Transverse colon (tissue), 4 donors: ENCODE data around the gene RPS6KA3. TPM values are rescaled to one million over a fixed set of nuclear protein-coding genes. Genes with fewer than 3 reads are reported as not detected.

ENCODE experiments used
- DNase-seq: peaks from one replicate; pipeline ENCODE4 v3.0.0-alpha.2; 2019
- H3K27ac ChIP-seq, 4 donors: fragments of 200-600 bp; sonication (generic); 2 replicates each; pipeline ENCODE4 v1.5.1; 2016 to 2018; ENCODE audit warnings: inconsistent platforms in 4 of 4
- H3K27me3 ChIP-seq: fragments of 200-600 bp; sonication (generic); 2 replicates; pipeline ENCODE4 v1.5.1; 2017; ENCODE audit warnings: inconsistent platforms
- H3K36me3 ChIP-seq, 4 donors: fragments of 200-600 bp; sonication (generic); 2 replicates each; pipeline ENCODE4 v1.5.1; 2017 to 2019; ENCODE audit warnings: inconsistent platforms in 4 of 4
- H3K4me1 ChIP-seq, 4 donors: fragments of 200-600 bp; sonication (generic); 2 replicates each; pipeline ENCODE4 v1.5.1; 2017 to 2020; ENCODE audit warnings: inconsistent platforms in 4 of 4
- H3K4me3 ChIP-seq, 4 donors: fragments of 200-600 bp; sonication (generic); 1 replicate in 1 of 4; 2 replicates in 3 of 4; pipeline versions ENCODE4 v1.5.1 to v1.6.1; 2017 to 2019; ENCODE audit warnings: inconsistent platforms in 4 of 4
- H3K9me3 ChIP-seq, 2 donors: fragments of 200-600 bp; sonication (generic); 2 replicates each; pipeline ENCODE4 v1.5.1; 2017 to 2019; ENCODE audit warnings: inconsistent platforms in 2 of 2
- EP300 ChIP-seq: sonication (generic); formaldehyde crosslinking; IDR thresholded peaks from one replicate; pipeline ENCODE4 v1.6.1; 2017; ENCODE audit warnings: antibody characterized with exemption, low read depth
- POLR2A ChIP-seq: fragments of 450-650 bp; IDR thresholded peaks from one replicate; pipeline ENCODE4 v1.6.1; 2016; ENCODE audit warnings: antibody characterized with exemption, mild to moderate bottlenecking, moderate library complexity
- POLR2AphosphoS5 ChIP-seq, 3 donors: sonication (generic); formaldehyde crosslinking; IDR thresholded peaks; one replicate each; pipeline ENCODE4 v1.6.1; 2016; ENCODE audit warnings: antibody characterized with exemption in 3 of 3
- WGBS, 2 donors: methylation state at CpG; one replicate each; pipeline ENCODE4 v1.1.5; 2018; ENCODE audit warnings: low coverage in 1 of 2; 5-methylcytosine and 5-hydroxymethylcytosine counted together
- in situ Hi-C, 4 donors: fragments of 200-750 bp; cut with MboI; loops; one replicate each; pipeline versions ENCODE4 v1.15.0 to v1.15.1; 2017; ENCODE audit warnings: low sequenced_read_pairs in 3 of 4, low pct_ligation_motif_present in 1 of 4, low pct_unique_long_range_greater_than_20kb in 1 of 4
- intact Hi-C: fragments of 100-400 bp; cut with DNase I; formaldehyde crosslinking; loops from one replicate; pipeline ENCODE4 v1.15.1; 2023; ENCODE audit warnings: low total_unique reads
- total RNA-seq, 4 donors: library from RNA; depleted of rRNA; stranded (reverse); fragments of >200 nt; gene quantifications; one replicate each; pipeline ENCODE4 v1.1.0, GENCODE V29; 2016
- TF ChIP-seq, protein P1 (sequence below), 5 experiments: fragments of 200-600 bp in 3 of 5; fragments of 450-650 bp in 2 of 5; sonication (generic) in 3 of 5; IDR thresholded peaks; 1 replicate in 2 of 5; 2 replicates in 3 of 5; pipeline ENCODE4 v1.5.1; 2016 to 2017; ENCODE audit warnings: antibody characterized with exemption in 5 of 5, inconsistent platforms in 3 of 5, mild to moderate bottlenecking in 2 of 5, moderate library complexity in 1 of 5

Gene RPS6KA3
- total RNA-seq, 4 donors from 2014 or later = 28.7 to 73.0 (median 49.8) TPM

GRCh38 chrX:20265726-20266681 is 705 bp downstream of the RPS6KA3 start:
- in situ Hi-C loops = loop anchor here in 1 of 4 donors (25.0 kb wide), 1 partner anchor 171 kb away; no protein-coding TSS in a partner anchor
- TF ChIP-seq EP300 = no peak
- no peak for TF ChIP-seq POLR2A
- no peak for TF ChIP-seq POLR2AphosphoS5 (IDR thresholded peaks at IDR 0.05)
- TF ChIP-seq, protein P1, sequence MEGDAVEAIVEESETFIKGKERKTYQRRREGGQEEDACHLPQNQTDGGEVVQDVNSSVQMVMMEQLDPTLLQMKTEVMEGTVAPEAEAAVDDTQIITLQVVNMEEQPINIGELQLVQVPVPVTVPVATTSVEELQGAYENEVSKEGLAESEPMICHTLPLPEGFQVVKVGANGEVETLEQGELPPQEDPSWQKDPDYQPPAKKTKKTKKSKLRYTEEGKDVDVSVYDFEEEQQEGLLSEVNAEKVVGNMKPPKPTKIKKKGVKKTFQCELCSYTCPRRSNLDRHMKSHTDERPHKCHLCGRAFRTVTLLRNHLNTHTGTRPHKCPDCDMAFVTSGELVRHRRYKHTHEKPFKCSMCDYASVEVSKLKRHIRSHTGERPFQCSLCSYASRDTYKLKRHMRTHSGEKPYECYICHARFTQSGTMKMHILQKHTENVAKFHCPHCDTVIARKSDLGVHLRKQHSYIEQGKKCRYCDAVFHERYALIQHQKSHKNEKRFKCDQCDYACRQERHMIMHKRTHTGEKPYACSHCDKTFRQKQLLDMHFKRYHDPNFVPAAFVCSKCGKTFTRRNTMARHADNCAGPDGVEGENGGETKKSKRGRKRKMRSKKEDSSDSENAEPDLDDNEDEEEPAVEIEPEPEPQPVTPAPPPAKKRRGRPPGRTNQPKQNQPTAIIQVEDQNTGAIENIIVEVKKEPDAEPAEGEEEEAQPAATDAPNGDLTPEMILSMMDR (IDR thresholded peaks at IDR 0.05) = no peak
- Histone ChIP-seq H3K4me3 (peak overlapping the region; percentile 60 to 80 (median 68)), H3K9me3 (no peaks in the 10 kb centered on the region), H3K27me3 (no peaks in the 10 kb centered on the region), H3K4me1 (peaks cover 0 to 31% (median 5%) of the 10 kb centered on the region in 4 donors), H3K36me3 (no peaks in the 10 kb centered on the region), H3K27ac (peak overlapping the region; percentile 88 to 94 (median 92))
- DNase-seq = peak; percentile 29
- intact Hi-C loops = no loop called here
- 0 to 59% methylated on average over 7 to 66 of the region's 75 CpGs for WGBS, 2 donors

DNA sequence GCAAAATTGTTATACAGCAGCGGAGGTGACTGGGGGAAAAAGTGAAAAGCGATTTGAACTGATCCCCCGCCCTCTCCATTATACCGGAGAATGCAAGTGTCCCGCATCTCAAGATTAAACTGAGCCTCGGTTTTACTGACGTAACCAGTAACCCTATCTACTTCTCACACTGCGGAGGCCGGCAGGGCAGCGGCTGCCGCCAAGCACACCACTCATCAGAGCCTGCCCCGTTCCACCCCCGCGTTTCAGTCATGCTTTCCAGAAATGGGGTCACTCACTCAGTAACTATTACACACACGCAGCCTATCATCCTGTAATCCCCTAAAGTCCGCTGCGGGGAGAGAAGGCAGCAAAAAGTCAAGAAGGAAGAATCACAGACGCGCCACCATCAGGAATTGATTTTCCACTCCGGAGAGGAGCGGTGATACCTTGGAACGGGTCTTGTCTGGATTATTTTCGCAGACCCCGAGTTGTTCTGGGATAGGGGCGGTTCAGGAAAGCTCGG is 1.4 kb downstream of the RPS6KA3 start:
- Histone ChIP-seq H3K27ac (peak overlapping the region; percentile 88 to 94 (median 92)), H3K9me3 (no peaks in the 10 kb centered on the region), H3K4me1 (peaks cover 0 to 37% (median 5%) of the 10 kb centered on the region in 4 donors), H3K36me3 (no peaks in the 10 kb centered on the region), H3K4me3 (peak overlapping the region; percentile 60 to 80 (median 68)), H3K27me3 (no peaks in the 10 kb centered on the region)
- intact Hi-C loops (no loop called here), in situ Hi-C loops (loop anchor here in 1 of 4 donors (25.0 kb wide), 1 partner anchor 172 kb away; no protein-coding TSS in a partner anchor)
- peak; percentile 81 for TF ChIP-seq POLR2A
- peak; percentile 62 to 70 (median 67) for TF ChIP-seq POLR2AphosphoS5 (IDR thresholded peaks at IDR 0.05)
- TF ChIP-seq EP300 = no peak
- WGBS, 2 donors = 34% methylated on average over 26 of the region's 26 CpGs; no CpG with 5 or more reads in 1 of the 2 donors
- DNase-seq = peak; percentile 62

- Histone ChIP-seq H3K36me3 (no peaks in the 10 kb centered on the region), H3K4me1 (peaks cover 0 to 40% (median 5%) of the 10 kb centered on the region in 4 donors), H3K4me3 (peak overlapping the region in 1 of 4 donors; percentile 80), H3K27me3 (no peaks in the 10 kb centered on the region), H3K27ac (peak overlapping the region; percentile 32 to 94 (median 91)), H3K9me3 (no peaks in the 10 kb centered on the region)
- in situ Hi-C loops (loop anchor here in 1 of 4 donors (25.0 kb wide), 1 partner anchor 174 kb away; no protein-coding TSS in a partner anchor), intact Hi-C loops (no loop called here)
- no peak for TF ChIP-seq POLR2A
- TF ChIP-seq POLR2AphosphoS5 (IDR thresholded peaks at IDR 0.05) = peak in 1 of 3 donors; percentile 28
- no peak for DNase-seq
- 2 to 7% methylated on average over 2 of the region's 2 CpGs for WGBS, 2 donors
Measured at GRCh38 chrX:20263474-20263873, 3.2 kb downstream of the RPS6KA3 start.

GRCh38 chrX:20260885-20261284 is 5.8 kb downstream of the RPS6KA3 start:
- in situ Hi-C loops = loop anchor here in 1 of 4 donors (25.0 kb wide), 1 partner anchor 176 kb away; no protein-coding TSS in a partner anchor
- Histone ChIP-seq H3K36me3 (no peaks in the 10 kb centered on the region), H3K27me3 (no peaks in the 10 kb centered on the region), H3K27ac (no peak overlapping the region), H3K9me3 (no peaks in the 10 kb centered on the region), H3K4me1 (peaks cover 0 to 40% (median 5%) of the 10 kb centered on the region in 4 donors), H3K4me3 (no peak overlapping the region)
- WGBS, 2 donors = 20 to 43% methylated on average over 1 to 2 of the region's 2 CpGs
- no peak for DNase-seq
- no peak for TF ChIP-seq POLR2A
- TF ChIP-seq EP300 = no peak
- TF ChIP-seq, protein P1 (IDR thresholded peaks at IDR 0.05) = no peak
- TF ChIP-seq POLR2AphosphoS5 (IDR thresholded peaks at IDR 0.05) = no peak
- intact Hi-C loops = no loop called here
